Measurements from ENCODE around the gene PBX1. TPM values are rescaled to one million over a fixed set of nuclear protein-coding genes. Genes with fewer than 3 reads are reported as not detected.

The PBX1 gene
- total RNA-seq, 3 donors from 2014 or later (not counting 1 experiment from before 2014, with no cell fraction given), result 0.54 to 3.5 (median 1.4) TPM

DNA sequence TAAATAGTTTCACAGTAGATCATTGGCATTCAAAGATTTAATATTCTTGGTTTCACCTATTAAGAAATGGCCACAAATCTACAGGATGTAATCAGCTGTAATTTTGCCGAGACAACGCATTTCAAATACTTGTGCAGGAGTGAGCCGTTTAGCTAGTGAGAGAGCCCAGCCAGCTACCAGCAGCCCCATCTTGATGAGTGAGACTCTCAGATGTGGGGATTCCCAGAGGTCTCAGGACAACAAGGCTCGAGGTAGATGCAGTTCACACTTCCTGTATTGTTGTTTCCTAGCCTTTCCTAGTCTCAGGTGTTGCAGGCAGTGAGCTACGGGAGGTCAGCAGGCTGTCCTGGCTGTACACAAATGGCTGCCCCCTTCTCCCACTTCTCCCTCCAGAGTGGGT is 108.6 kb downstream of the PBX1 start:
- Mint-ChIP-seq H3K36me3 (no peaks in the 10 kb centered on the region), H3K4me1 (peaks cover 19 to 21% of the 10 kb centered on the region in 2 donors), H3K27me3 (ENCODE audit: low read depth in 2 of 2) (peaks cover 50 to 76% of the 10 kb centered on the region in 2 donors), H3K27ac (no peak overlapping the region), H3K4me3 (no peak overlapping the region), H3K9me3 (peaks cover 2 to 3% of the 10 kb centered on the region in 2 donors)
- peaks cover 5% of the 10 kb centered on the region for H3K27me3 ChIP-seq (ENCODE audit: control insufficient read depth, insufficient read depth, low read length)
- ATAC-seq, result no peak
- no peaks in the 10 kb centered on the region for H3K36me3 ChIP-seq (ENCODE audit: control insufficient read depth, insufficient read depth, low read length)
- H3K4me3 ChIP-seq (ENCODE audit: low read length), result no peak overlapping the region
- H3K4me1 ChIP-seq (ENCODE audit: control insufficient read depth, insufficient read depth, low read length), result peaks cover 6% of the 10 kb centered on the region
- H3K9me3 ChIP-seq (ENCODE audit: control insufficient read depth, insufficient read depth, low read length), result peaks cover 14% of the 10 kb centered on the region
- WGBS (ENCODE audit: insufficient coverage), result 73% methylated on average over 5 of the region's 5 CpGs
- no peak overlapping the region for H3K27ac ChIP-seq (ENCODE audit: low read length)
- intact Hi-C loops (cut with micrococcal nuclease), result no loop called here
- DNase-seq, result no peak
- TF ChIP-seq, protein P1, sequence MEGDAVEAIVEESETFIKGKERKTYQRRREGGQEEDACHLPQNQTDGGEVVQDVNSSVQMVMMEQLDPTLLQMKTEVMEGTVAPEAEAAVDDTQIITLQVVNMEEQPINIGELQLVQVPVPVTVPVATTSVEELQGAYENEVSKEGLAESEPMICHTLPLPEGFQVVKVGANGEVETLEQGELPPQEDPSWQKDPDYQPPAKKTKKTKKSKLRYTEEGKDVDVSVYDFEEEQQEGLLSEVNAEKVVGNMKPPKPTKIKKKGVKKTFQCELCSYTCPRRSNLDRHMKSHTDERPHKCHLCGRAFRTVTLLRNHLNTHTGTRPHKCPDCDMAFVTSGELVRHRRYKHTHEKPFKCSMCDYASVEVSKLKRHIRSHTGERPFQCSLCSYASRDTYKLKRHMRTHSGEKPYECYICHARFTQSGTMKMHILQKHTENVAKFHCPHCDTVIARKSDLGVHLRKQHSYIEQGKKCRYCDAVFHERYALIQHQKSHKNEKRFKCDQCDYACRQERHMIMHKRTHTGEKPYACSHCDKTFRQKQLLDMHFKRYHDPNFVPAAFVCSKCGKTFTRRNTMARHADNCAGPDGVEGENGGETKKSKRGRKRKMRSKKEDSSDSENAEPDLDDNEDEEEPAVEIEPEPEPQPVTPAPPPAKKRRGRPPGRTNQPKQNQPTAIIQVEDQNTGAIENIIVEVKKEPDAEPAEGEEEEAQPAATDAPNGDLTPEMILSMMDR (IDR thresholded peaks at IDR 0.05), result no peak

DNA sequence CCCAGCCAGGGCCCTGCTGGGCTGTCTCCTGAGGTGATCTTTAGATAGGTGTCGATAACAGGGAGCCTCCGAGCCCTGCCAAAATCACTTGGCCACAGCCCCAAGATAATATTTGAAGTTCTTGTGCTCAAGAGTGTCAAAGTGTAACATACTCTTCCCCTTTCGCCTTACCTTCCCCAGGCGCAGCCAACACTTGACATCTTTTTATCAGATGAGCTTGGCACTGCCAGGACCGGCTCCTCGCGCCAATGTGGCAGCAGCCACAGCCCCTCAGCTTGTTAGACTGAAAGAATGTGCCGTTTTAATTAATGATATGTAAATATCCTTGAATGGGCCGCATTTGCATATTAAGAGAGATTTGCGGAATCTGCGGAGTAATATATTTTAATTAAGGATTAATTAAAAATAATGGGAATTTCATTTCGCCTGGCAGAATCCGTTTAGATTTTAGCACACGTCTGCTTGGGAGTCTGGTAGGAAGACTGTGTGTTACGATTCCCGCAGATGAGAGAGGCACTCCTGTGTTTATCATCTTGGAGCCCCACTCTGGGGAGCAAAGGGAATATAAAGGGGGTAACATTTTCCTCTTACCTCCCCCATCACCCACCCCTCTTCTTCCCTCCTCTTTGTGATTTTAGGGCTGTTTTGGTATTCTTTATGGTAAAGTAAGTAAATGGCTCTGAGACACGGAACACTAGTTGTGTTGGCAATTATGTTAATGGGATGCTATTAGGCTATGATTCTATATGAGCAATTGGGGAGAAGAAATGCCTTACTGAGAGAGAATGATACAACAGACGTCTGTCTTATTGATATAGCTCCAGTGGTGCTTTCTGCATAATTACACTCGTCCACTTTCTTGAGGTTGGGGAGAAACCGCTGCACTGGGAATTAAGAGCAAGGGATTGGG is 109.8 kb downstream of the PBX1 start:
- peaks cover 49 to 71% of the 10 kb centered on the region in 2 donors for H3K27me3 Mint-ChIP-seq (ENCODE audit: low read depth in 2 of 2)
- DNase-seq (no peak), ATAC-seq (no peak)
- intact Hi-C loops (cut with micrococcal nuclease), result no loop called here
- no peak overlapping the region for H3K27ac ChIP-seq (ENCODE audit: low read length)
- no peaks in the 10 kb centered on the region for H3K36me3 ChIP-seq (ENCODE audit: control insufficient read depth, insufficient read depth, low read length)
- H3K27ac Mint-ChIP-seq, result no peak overlapping the region
- TF ChIP-seq, protein P1 (IDR thresholded peaks at IDR 0.05), result no peak
- H3K9me3 ChIP-seq (ENCODE audit: control insufficient read depth, insufficient read depth, low read length), result peaks cover 14% of the 10 kb centered on the region
- H3K27me3 ChIP-seq (ENCODE audit: control insufficient read depth, insufficient read depth, low read length), result peaks cover 5% of the 10 kb centered on the region
- WGBS (ENCODE audit: insufficient coverage), result 95% methylated on average over 20 of the region's 20 CpGs
- H3K4me1 Mint-ChIP-seq, result peaks cover 10 to 16% of the 10 kb centered on the region in 2 donors
- H3K9me3 Mint-ChIP-seq, result peaks cover 2 to 3% of the 10 kb centered on the region in 2 donors
- peaks cover 6% of the 10 kb centered on the region for H3K4me1 ChIP-seq (ENCODE audit: control insufficient read depth, insufficient read depth, low read length)
- no peaks in the 10 kb centered on the region for H3K36me3 Mint-ChIP-seq
- no peak overlapping the region for H3K4me3 ChIP-seq (ENCODE audit: low read length)
- no peak overlapping the region for H3K4me3 Mint-ChIP-seq

DNA sequence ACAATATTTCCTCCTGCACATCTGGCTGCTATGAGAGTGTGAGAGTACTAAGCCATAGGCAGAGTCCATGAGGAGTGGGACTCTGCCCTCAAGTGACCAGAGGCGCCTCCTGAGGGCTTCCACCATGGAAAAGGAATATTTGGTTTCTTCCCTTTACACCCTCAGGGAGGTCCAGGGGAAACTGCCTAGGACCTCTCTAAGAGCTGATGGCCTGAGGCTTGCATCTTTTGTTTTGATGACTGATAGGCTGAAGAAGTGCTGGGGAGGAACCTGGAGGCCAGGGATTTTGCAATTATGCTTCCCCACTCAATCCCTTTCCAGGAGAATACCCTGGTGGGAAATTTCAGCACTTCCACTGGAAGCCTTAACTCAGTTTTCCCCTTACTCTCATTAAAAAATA is 111.0 kb downstream of the PBX1 start:
- Histone ChIP-seq H3K36me3 (ENCODE audit: control insufficient read depth, insufficient read depth, low read length) (no peaks in the 10 kb centered on the region), H3K4me1 (ENCODE audit: control insufficient read depth, insufficient read depth, low read length) (no peaks in the 10 kb centered on the region), H3K27ac (ENCODE audit: low read length) (no peak overlapping the region), H3K9me3 (ENCODE audit: control insufficient read depth, insufficient read depth, low read length) (peaks cover 14% of the 10 kb centered on the region), H3K27me3 (ENCODE audit: control insufficient read depth, insufficient read depth, low read length) (peaks cover 5% of the 10 kb centered on the region), H3K4me3 (ENCODE audit: low read length) (no peak overlapping the region)
- TF ChIP-seq, protein P1 (IDR thresholded peaks at IDR 0.05), result no peak
- Mint-ChIP-seq H3K4me3 (no peak overlapping the region), H3K4me1 (peaks cover 0 to 6% of the 10 kb centered on the region in 2 donors), H3K27me3 (ENCODE audit: low read depth in 2 of 2) (peaks cover 43 to 62% of the 10 kb centered on the region in 2 donors), H3K9me3 (peaks cover 2 to 3% of the 10 kb centered on the region in 2 donors), H3K36me3 (no peaks in the 10 kb centered on the region), H3K27ac (no peak overlapping the region)
- intact Hi-C loops (cut with micrococcal nuclease), result no loop called here
- 100% methylated on average over 1 of the region's 1 CpG for WGBS (ENCODE audit: insufficient coverage)
- DNase-seq, result no peak
- no peak for ATAC-seq
